Measurements from ENCODE around the gene CST11. TPM values are rescaled to one million over a fixed set of nuclear protein-coding genes. Genes with fewer than 3 reads are reported as not detected.

Gene CST11
- total RNA-seq, 1 experiment from 2014 or later: not detected

- Mint-ChIP-seq H3K4me1 (ENCODE audit: low read depth, unreplicated experiment) (no peaks in the 10 kb centered on the region), H3K27me3 (ENCODE audit: unreplicated experiment) (no peaks in the 10 kb centered on the region), H3K36me3 (ENCODE audit: insufficient read depth, unreplicated experiment) (no peaks in the 10 kb centered on the region), H3K4me3 (ENCODE audit: low read depth, unreplicated experiment) (no peak overlapping the region), H3K27ac (ENCODE audit: unreplicated experiment) (no peak overlapping the region), H3K9me3 (ENCODE audit: low read depth, unreplicated experiment) (no peaks in the 10 kb centered on the region)
- CTCF ChIA-PET: no interaction called here
- BruUV-seq (replicated peaks): no TSS peak
- intact Hi-C loops (cut with micrococcal nuclease; ENCODE audit: unreplicated experiment): no loop called here
- TF ChIP-seq CTCF (IDR thresholded peaks at IDR 0.05; ENCODE audit: unreplicated experiment): no peak
- DNase-seq: no peak
Measured at GRCh38 chr20:23484081-23484480, 31.4 kb upstream of the CST11 start.

- Mint-ChIP-seq H3K9me3 (ENCODE audit: low read depth, unreplicated experiment) (no peaks in the 10 kb centered on the region), H3K27ac (ENCODE audit: unreplicated experiment) (no peak overlapping the region), H3K27me3 (ENCODE audit: unreplicated experiment) (no peaks in the 10 kb centered on the region), H3K4me3 (ENCODE audit: low read depth, unreplicated experiment) (no peak overlapping the region), H3K36me3 (ENCODE audit: insufficient read depth, unreplicated experiment) (no peaks in the 10 kb centered on the region), H3K4me1 (ENCODE audit: low read depth, unreplicated experiment) (no peaks in the 10 kb centered on the region)
- DNase-seq: no peak
- no peak for TF ChIP-seq CTCF (IDR thresholded peaks at IDR 0.05; ENCODE audit: unreplicated experiment)
- no TSS peak for BruUV-seq (replicated peaks)
- intact Hi-C loops (cut with micrococcal nuclease; ENCODE audit: unreplicated experiment): no loop called here
- CTCF ChIA-PET: no interaction called here
Measured at GRCh38 chr20:23482138-23482537, 29.5 kb upstream of the CST11 start.

GRCh38 chr20:23479043-23479442 lies 26.4 kb upstream of the CST11 start:
- Mint-ChIP-seq H3K36me3 (ENCODE audit: insufficient read depth, unreplicated experiment) (no peaks in the 10 kb centered on the region), H3K27me3 (ENCODE audit: unreplicated experiment) (no peaks in the 10 kb centered on the region), H3K27ac (ENCODE audit: unreplicated experiment) (no peak overlapping the region), H3K4me3 (ENCODE audit: low read depth, unreplicated experiment) (no peak overlapping the region), H3K4me1 (ENCODE audit: low read depth, unreplicated experiment) (no peaks in the 10 kb centered on the region), H3K9me3 (ENCODE audit: low read depth, unreplicated experiment) (no peaks in the 10 kb centered on the region)
- intact Hi-C loops (cut with micrococcal nuclease; ENCODE audit: unreplicated experiment): no loop called here
- BruUV-seq (replicated peaks): no TSS peak
- TF ChIP-seq CTCF (IDR thresholded peaks at IDR 0.05; ENCODE audit: unreplicated experiment): no peak
- CTCF ChIA-PET: no interaction called here
- DNase-seq: no peak

GRCh38 chr20:23477223-23477622 lies 24.5 kb upstream of the CST11 start:
- no TSS peak for BruUV-seq (replicated peaks)
- CTCF ChIA-PET: no interaction called here
- TF ChIP-seq CTCF (IDR thresholded peaks at IDR 0.05; ENCODE audit: unreplicated experiment): no peak
- DNase-seq: no peak
- intact Hi-C loops (cut with micrococcal nuclease; ENCODE audit: unreplicated experiment): no loop called here
- Mint-ChIP-seq H3K27me3 (ENCODE audit: unreplicated experiment) (no peaks in the 10 kb centered on the region), H3K9me3 (ENCODE audit: low read depth, unreplicated experiment) (no peaks in the 10 kb centered on the region), H3K4me1 (ENCODE audit: low read depth, unreplicated experiment) (no peaks in the 10 kb centered on the region), H3K4me3 (ENCODE audit: low read depth, unreplicated experiment) (no peak overlapping the region), H3K36me3 (ENCODE audit: insufficient read depth, unreplicated experiment) (no peaks in the 10 kb centered on the region), H3K27ac (ENCODE audit: unreplicated experiment) (no peak overlapping the region)
